Hepatocyte (in vitro differentiated cells): ENCODE measurements around the gene RPL18A.

Experiments used
- EZH2 ChIP-seq: fragments of 200-600 bp; sonication (generic); IDR thresholded peaks from 2 replicates; pipeline ENCODE4 v1.6.1; 2016; ENCODE audit warnings: antibody characterized with exemption, mild to moderate bottlenecking, borderline replicate concordance
- EZH2phosphoT487 ChIP-seq: fragments of 200-600 bp; sonication (generic); IDR thresholded peaks from one replicate; pipeline ENCODE4 v1.6.1; 2018; ENCODE audit warnings: antibody characterized with exemption, mild to moderate bottlenecking, low read depth, moderate library complexity; ENCODE audit not compliant: unreplicated experiment, severe bottlenecking
- TF ChIP-seq, protein P1 (sequence below): fragments of 200-600 bp; sonication (generic); IDR thresholded peaks from 2 replicates; pipeline ENCODE4 v1.5.1; 2016; ENCODE audit warnings: antibody characterized with exemption, mild to moderate bottlenecking; ENCODE audit not compliant: poor library complexity

DNA sequence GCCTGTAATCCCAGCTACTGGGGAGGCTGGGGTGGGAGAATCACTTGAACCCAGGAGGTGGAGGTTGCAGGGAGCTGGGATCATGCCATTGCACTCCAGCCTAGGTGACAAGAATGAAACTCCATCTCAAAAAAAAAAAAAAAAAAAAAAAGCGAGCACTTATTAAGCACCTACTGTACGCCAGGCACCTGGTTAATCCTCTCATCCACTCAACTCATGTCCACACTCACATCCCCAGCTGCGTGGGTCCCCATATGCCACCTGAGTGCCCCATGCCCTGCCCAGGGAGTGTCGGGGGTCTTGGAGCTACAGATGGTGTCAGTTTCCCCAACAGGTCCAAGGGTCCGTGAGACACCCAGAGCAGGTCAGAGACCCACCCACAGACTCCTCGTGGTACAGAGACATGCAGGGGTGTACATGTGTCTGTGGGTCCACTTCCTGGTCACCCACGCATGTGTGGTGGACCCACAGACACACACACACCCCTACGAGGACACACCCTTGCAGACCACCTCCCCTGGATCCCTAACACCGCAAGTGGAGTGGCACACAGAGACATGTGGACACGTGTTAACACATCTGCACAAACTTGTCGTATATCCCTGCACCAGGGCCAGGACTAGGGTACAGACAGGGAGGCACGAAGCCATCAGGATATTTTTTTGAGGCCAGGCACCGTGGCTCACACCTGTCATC lies 41.9 kb upstream of the RPL18A start:
- TF ChIP-seq, protein P1, sequence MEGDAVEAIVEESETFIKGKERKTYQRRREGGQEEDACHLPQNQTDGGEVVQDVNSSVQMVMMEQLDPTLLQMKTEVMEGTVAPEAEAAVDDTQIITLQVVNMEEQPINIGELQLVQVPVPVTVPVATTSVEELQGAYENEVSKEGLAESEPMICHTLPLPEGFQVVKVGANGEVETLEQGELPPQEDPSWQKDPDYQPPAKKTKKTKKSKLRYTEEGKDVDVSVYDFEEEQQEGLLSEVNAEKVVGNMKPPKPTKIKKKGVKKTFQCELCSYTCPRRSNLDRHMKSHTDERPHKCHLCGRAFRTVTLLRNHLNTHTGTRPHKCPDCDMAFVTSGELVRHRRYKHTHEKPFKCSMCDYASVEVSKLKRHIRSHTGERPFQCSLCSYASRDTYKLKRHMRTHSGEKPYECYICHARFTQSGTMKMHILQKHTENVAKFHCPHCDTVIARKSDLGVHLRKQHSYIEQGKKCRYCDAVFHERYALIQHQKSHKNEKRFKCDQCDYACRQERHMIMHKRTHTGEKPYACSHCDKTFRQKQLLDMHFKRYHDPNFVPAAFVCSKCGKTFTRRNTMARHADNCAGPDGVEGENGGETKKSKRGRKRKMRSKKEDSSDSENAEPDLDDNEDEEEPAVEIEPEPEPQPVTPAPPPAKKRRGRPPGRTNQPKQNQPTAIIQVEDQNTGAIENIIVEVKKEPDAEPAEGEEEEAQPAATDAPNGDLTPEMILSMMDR: no peak
- TF ChIP-seq EZH2phosphoT487 (no peak), EZH2 (no peak)
